ENCODE results near the gene FAM98A. TPM values are rescaled to one million over a fixed set of nuclear protein-coding genes. Genes with fewer than 3 reads are reported as not detected.

The FAM98A gene
- total and polyA plus RNA-seq, 10 of the 15 experiments (the other 5 are each of a cell fraction or from before 2014, with no cell fraction given): 29.7 to 231 (median 80.2) TPM

DNA sequence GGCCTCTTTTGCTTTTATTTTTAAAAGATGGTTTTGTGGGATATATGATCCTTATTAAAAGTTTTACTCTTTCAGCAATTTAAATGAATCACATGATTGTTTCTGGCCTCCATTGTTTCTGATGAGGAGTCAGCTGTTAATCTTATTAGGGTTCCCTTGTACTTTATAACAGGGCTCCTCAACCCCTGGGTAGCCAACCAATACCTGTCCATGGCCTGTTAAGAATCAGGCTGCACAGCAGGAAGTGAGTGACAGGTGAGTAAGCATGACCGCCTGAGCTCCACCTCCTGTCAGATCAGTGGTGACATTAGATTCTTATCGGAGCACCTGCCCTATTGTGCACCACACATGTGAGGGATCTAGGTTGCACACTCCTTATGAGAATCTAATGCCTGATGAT, 45.1 kb upstream of the FAM98A start (continued):
- TF ChIP-seq RELA (IDR thresholded peaks at IDR 0.05; ENCODE audit: borderline replicate concordance, partially characterized antibody): no peak
- TF ChIP-seq EED (IDR thresholded peaks at IDR 0.05; ENCODE audit: low read depth): no peak
- no peak for TF ChIP-seq RFX5 (IDR thresholded peaks at IDR 0.05; ENCODE audit: low read depth, low read length)
- TF ChIP-seq BCL11A (IDR thresholded peaks at IDR 0.05; ENCODE audit: low read depth, low read length): no peak
- TF ChIP-seq, protein P1, sequence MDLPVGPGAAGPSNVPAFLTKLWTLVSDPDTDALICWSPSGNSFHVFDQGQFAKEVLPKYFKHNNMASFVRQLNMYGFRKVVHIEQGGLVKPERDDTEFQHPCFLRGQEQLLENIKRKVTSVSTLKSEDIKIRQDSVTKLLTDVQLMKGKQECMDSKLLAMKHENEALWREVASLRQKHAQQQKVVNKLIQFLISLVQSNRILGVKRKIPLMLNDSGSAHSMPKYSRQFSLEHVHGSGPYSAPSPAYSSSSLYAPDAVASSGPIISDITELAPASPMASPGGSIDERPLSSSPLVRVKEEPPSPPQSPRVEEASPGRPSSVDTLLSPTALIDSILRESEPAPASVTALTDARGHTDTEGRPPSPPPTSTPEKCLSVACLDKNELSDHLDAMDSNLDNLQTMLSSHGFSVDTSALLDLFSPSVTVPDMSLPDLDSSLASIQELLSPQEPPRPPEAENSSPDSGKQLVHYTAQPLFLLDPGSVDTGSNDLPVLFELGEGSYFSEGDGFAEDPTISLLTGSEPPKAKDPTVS (IDR thresholded peaks at IDR 0.05; ENCODE audit: low read depth, low read length): no peak
- TF ChIP-seq JUND (IDR thresholded peaks at IDR 0.05; ENCODE audit: low read depth, low read length): no peak
- TF ChIP-seq, protein P2, sequence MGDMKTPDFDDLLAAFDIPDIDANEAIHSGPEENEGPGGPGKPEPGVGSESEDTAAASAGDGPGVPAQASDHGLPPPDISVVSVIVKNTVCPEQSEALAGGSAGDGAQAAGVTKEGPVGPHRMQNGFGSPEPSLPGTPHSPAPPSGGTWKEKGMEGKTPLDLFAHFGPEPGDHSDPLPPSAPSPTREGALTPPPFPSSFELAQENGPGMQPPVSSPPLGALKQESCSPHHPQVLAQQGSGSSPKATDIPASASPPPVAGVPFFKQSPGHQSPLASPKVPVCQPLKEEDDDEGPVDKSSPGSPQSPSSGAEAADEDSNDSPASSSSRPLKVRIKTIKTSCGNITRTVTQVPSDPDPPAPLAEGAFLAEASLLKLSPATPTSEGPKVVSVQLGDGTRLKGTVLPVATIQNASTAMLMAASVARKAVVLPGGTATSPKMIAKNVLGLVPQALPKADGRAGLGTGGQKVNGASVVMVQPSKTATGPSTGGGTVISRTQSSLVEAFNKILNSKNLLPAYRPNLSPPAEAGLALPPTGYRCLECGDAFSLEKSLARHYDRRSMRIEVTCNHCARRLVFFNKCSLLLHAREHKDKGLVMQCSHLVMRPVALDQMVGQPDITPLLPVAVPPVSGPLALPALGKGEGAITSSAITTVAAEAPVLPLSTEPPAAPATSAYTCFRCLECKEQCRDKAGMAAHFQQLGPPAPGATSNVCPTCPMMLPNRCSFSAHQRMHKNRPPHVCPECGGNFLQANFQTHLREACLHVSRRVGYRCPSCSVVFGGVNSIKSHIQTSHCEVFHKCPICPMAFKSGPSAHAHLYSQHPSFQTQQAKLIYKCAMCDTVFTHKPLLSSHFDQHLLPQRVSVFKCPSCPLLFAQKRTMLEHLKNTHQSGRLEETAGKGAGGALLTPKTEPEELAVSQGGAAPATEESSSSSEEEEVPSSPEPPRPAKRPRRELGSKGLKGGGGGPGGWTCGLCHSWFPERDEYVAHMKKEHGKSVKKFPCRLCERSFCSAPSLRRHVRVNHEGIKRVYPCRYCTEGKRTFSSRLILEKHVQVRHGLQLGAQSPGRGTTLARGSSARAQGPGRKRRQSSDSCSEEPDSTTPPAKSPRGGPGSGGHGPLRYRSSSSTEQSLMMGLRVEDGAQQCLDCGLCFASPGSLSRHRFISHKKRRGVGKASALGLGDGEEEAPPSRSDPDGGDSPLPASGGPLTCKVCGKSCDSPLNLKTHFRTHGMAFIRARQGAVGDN (IDR thresholded peaks at IDR 0.05): no peak
- no peak for TF ChIP-seq ESRRA (IDR thresholded peaks at IDR 0.05; ENCODE audit: low read length)

DNA sequence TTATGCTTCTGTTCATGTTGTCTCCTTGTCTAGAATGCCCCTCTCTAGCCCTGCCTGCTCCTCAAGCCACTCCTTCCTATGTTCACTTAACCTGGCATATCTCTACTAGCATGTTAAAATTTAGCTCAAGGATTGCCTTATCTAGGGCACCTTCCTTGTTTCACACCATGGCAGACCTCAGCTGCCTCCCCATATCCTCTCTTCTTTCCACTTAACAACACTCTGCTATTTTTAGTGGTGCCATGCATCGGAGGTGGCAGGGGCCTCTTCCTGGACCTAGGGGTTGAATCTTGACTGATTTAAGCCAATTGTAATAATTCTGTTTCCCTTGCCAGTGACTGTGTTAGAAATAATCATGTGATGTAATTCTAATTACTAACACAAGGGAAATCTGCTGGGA, 36.9 kb upstream of the FAM98A start:
- 20% methylated on average over 1 of the region's 1 CpG for WGBS (ENCODE audit: insufficient coverage, insufficient replicate concordance, low lambda C conversion rate, missing lambda C conversion rate)
- no peak for FAIRE-seq
- no peak for DNase-seq (ENCODE audit: low read depth, low spot score)
- ChIA-PET SMC1A (ENCODE audit: uncharacterized antibody, unreplicated experiment) (interaction anchor here (1.3 kb wide), 1 partner anchor 16 kb away, joined by 3 read pairs; no protein-coding TSS in a partner anchor), CTCF (interaction anchor here (0.8 kb wide), 1 partner anchor 52 kb away, joined by 3 read pairs; no protein-coding TSS in a partner anchor), RAD21 (ENCODE audit: unreplicated experiment) (no interaction called here), POLR2A (no interaction called here)
- Histone ChIP-seq H3K27ac (ENCODE audit: control insufficient read depth, insufficient read depth) (no peak overlapping the region), H3K4me3 (no peak overlapping the region), H3K4me1 (ENCODE audit: control insufficient read depth, insufficient read depth, low read length) (no peaks in the 10 kb centered on the region), H3K79me2 (ENCODE audit: control insufficient read depth, insufficient read depth, low read length) (no peaks in the 10 kb centered on the region), H3K4me2 (ENCODE audit: control insufficient read depth, insufficient read depth) (no peak overlapping the region), H4K20me1 (ENCODE audit: control insufficient read depth, insufficient read depth) (no peaks in the 10 kb centered on the region), H3K36me3 (ENCODE audit: control insufficient read depth in 2 of 2, insufficient read depth in 2 of 2, low read length in 1 of 2) (no peaks in the 10 kb centered on the region), H3K9ac (ENCODE audit: control insufficient read depth, insufficient read depth, low read length) (no peak overlapping the region), H2AFZ (ENCODE audit: control insufficient read depth, low read depth, low read length) (no peak overlapping the region), H3K27me3 (replicated peaks in 1 of 2; ENCODE audit: control insufficient read depth in 2 of 2, insufficient read depth in 2 of 2, low read length in 1 of 2) (no peaks in the 10 kb centered on the region), H3K9me3 (replicated peaks; ENCODE audit: control insufficient read depth, insufficient read depth, low read length) (no peaks in the 10 kb centered on the region)
- no peak for ATAC-seq
- no TSS peak for BruUV-seq (replicated peaks)
- intact Hi-C loops (cut with micrococcal nuclease; ENCODE audit: unreplicated experiment): no loop called here
- in situ Hi-C loops (cut with MboI): no loop called here
- no peak for TF ChIP-seq ZSCAN29 (IDR thresholded peaks at IDR 0.05)
- TF ChIP-seq, protein P3, sequence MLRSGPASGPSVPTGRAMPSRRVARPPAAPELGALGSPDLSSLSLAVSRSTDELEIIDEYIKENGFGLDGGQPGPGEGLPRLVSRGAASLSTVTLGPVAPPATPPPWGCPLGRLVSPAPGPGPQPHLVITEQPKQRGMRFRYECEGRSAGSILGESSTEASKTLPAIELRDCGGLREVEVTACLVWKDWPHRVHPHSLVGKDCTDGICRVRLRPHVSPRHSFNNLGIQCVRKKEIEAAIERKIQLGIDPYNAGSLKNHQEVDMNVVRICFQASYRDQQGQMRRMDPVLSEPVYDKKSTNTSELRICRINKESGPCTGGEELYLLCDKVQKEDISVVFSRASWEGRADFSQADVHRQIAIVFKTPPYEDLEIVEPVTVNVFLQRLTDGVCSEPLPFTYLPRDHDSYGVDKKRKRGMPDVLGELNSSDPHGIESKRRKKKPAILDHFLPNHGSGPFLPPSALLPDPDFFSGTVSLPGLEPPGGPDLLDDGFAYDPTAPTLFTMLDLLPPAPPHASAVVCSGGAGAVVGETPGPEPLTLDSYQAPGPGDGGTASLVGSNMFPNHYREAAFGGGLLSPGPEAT (IDR thresholded peaks at IDR 0.05; ENCODE audit: low read depth): no peak
- no peak for TF ChIP-seq LARP7 (IDR thresholded peaks at IDR 0.05)
- no peak for TF ChIP-seq FOS (IDR thresholded peaks at IDR 0.05; ENCODE audit: borderline replicate concordance, extremely low read depth, insufficient read length)
- TF ChIP-seq, protein P4, sequence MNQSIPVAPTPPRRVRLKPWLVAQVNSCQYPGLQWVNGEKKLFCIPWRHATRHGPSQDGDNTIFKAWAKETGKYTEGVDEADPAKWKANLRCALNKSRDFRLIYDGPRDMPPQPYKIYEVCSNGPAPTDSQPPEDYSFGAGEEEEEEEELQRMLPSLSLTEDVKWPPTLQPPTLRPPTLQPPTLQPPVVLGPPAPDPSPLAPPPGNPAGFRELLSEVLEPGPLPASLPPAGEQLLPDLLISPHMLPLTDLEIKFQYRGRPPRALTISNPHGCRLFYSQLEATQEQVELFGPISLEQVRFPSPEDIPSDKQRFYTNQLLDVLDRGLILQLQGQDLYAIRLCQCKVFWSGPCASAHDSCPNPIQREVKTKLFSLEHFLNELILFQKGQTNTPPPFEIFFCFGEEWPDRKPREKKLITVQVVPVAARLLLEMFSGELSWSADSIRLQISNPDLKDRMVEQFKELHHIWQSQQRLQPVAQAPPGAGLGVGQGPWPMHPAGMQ (IDR thresholded peaks at IDR 0.05; ENCODE audit: borderline replicate concordance): no peak
- TF ChIP-seq SREBF1 (IDR thresholded peaks at IDR 0.05; ENCODE audit: low read length): no peak
- no peak for TF ChIP-seq ATF7 (IDR thresholded peaks at IDR 0.05; ENCODE audit: low read depth)
- no peak for TF ChIP-seq RELA (IDR thresholded peaks at IDR 0.05; ENCODE audit: borderline replicate concordance, partially characterized antibody)
